HepG2 (cell line): ENCODE measurements around the gene IFT57. TPM values are rescaled to one million over a fixed set of nuclear protein-coding genes. Genes with fewer than 3 reads are reported as not detected.

Experiments used
- ATAC-seq: fragments of 200-7000 bp; cut with Tn5 transposase; 3 replicates; pipeline ENCODE4 v1.9.1; 2020; ENCODE audit warnings: mild to moderate bottlenecking, moderate library complexity
- BruUV-seq: library from RNA; stranded (reverse); fragments of 400-500 nt; replicated peaks from 2 replicates; lab custom pipeline; 2021; lab: Mats Ljungman, UMichigan
- CTCF ChIA-PET: fragments of 300-600 bp; formaldehyde crosslinking; extraction: SDS; loops from one replicate; lab custom pipeline; 2021; ENCODE audit warnings: low total read pairs, inconsistent platforms, low intra/inter-chr PET ratio; lab: Yijun Ruan, JAX
- POLR2A ChIA-PET: fragments of 350-600 bp; sonication (Branson Sonifier 250); formaldehyde crosslinking; loops from one replicate; lab custom pipeline; 2020; ENCODE audit warnings: antibody characterized with exemption, inconsistent platforms; lab: Yijun Ruan, JAX
- DNase-seq: peaks from one replicate; pipeline ENCODE4 v3.0.0-alpha.2; 2015; ENCODE audit warnings: low spot score
- FAIRE-seq: peaks from 3 replicates; lab custom pipeline; 2011; peaks lifted over from hg19 to GRCh38; lab: Jason Lieb, UNC
- H2AFZ ChIP-seq: one replicate; pipeline ENCODE4 v1.6.1; 2011; ENCODE audit warnings: low read length, inconsistent platforms
- H3K27ac ChIP-seq: fragments of 300-600 bp; 3 replicates; pipeline ENCODE4 v1.8.0; 2011; ENCODE audit warnings: mixed run types, mild to moderate bottlenecking, mixed read lengths, low read length, inconsistent platforms; ENCODE audit not compliant: insufficient read depth; ENCODE audit errors: extremely low read length
- H3K27me3 ChIP-seq, 2 experiments: fragments of 200-600 bp in 1 of 2; 2 replicates in 1 of 2; 3 replicates in 1 of 2; pipeline versions ENCODE4 v1.6.0 to v1.8.0; 2011; ENCODE audit warnings: low read length in 2 of 2, mild to moderate bottlenecking in 2 of 2, moderate library complexity in 2 of 2, inconsistent platforms in 1 of 2; ENCODE audit not compliant: insufficient read depth in 2 of 2, control insufficient read depth in 1 of 2
- H3K36me3 ChIP-seq, 2 experiments: fragments of 200-600 bp in 1 of 2; replicated peaks in 1 of 2; 2 replicates in 1 of 2; 3 replicates in 1 of 2; pipeline versions ENCODE4 v1.5.1 to v1.8.0; 2011; ENCODE audit warnings: low read length in 2 of 2, inconsistent platforms in 1 of 2; ENCODE audit not compliant: insufficient read depth in 2 of 2, control insufficient read depth in 1 of 2
- H3K4me1 ChIP-seq: 2 replicates; pipeline ENCODE4 v1.5.1; 2012; ENCODE audit warnings: low read length, inconsistent platforms; ENCODE audit not compliant: insufficient read depth
- H3K4me2 ChIP-seq: 2 replicates; pipeline ENCODE4 v1.6.0; 2011; ENCODE audit warnings: low read depth, low read length, inconsistent platforms
- H3K4me3 ChIP-seq, 3 experiments: fragments of 200-600 bp in 1 of 3; sonication (generic), shearing (Covaris generic) in 1 of 3; replicated peaks in 1 of 3; 2 replicates each; pipeline ENCODE4 v1.5.1; 2011 to 2016; ENCODE audit warnings: low read length in 3 of 3, inconsistent platforms in 2 of 3, low read depth in 2 of 3, mild to moderate bottlenecking in 2 of 3, control low read depth in 1 of 3, mixed read lengths in 1 of 3; ENCODE audit not compliant: insufficient read depth in 1 of 3
- H3K79me2 ChIP-seq: one replicate; pipeline ENCODE4 v1.6.1; 2011; ENCODE audit warnings: low read length, inconsistent platforms; ENCODE audit not compliant: insufficient read depth
- H3K9ac ChIP-seq: 2 replicates; pipeline ENCODE4 v1.6.0; 2011; ENCODE audit warnings: mild to moderate bottlenecking, low read depth, low read length, inconsistent platforms; ENCODE audit not compliant: insufficient read depth
- H3K9me3 ChIP-seq: 2 replicates; pipeline ENCODE4 v1.5.1; 2012; ENCODE audit warnings: mild to moderate bottlenecking, low read length
- H4K20me1 ChIP-seq: 2 replicates; pipeline ENCODE4 v1.6.0; 2011; ENCODE audit warnings: inconsistent platforms, mild to moderate bottlenecking, low read length, moderate library complexity; ENCODE audit not compliant: insufficient read depth
- GMEB2 ChIP-seq: IDR thresholded peaks from 2 replicates; pipeline ENCODE4 v1.6.1; 2016; ENCODE audit warnings: missing biosample characterization, missing genetic modification reagents, low read depth
- KLF13 ChIP-seq: sonication (generic); formaldehyde crosslinking; IDR thresholded peaks from 2 replicates; pipeline ENCODE4 v1.4.0; 2020; ENCODE audit warnings: mild to moderate bottlenecking, missing genetic modification reagents
- LRRFIP1 ChIP-seq: sonication (generic); formaldehyde crosslinking; conservative IDR thresholded peaks from 2 replicates; pipeline ENCODE4 v1.4.0; 2020; ENCODE audit warnings: missing genetic modification reagents
- MXD4 ChIP-seq: IDR thresholded peaks from 2 replicates; pipeline ENCODE4 v1.6.1; 2016; ENCODE audit warnings: mild to moderate bottlenecking, missing biosample characterization, missing genetic modification reagents
- NFATC3 ChIP-seq: sonication (generic); formaldehyde crosslinking; IDR thresholded peaks from 2 replicates; pipeline ENCODE4 v1.5.1; 2020; ENCODE audit warnings: mild to moderate bottlenecking, missing genetic modification reagents
- REPIN1 ChIP-seq: sonication (generic); formaldehyde crosslinking; IDR thresholded peaks from 2 replicates; pipeline ENCODE4 v1.8.0; 2022; ENCODE audit warnings: missing genetic modification reagents, low read depth, mild to moderate bottlenecking, borderline replicate concordance
- ZMAT3 ChIP-seq: sonication (generic); formaldehyde crosslinking; conservative IDR thresholded peaks from 2 replicates; pipeline ENCODE4 v1.7.0; 2021; ENCODE audit warnings: missing genetic modification reagents
- ZNF232 ChIP-seq: sonication (generic); formaldehyde crosslinking; IDR thresholded peaks from 2 replicates; pipeline ENCODE4 v1.4.0; 2020; ENCODE audit warnings: missing genetic modification reagents, borderline replicate concordance
- ZNF430 ChIP-seq: sonication (generic); formaldehyde crosslinking; IDR thresholded peaks from 2 replicates; pipeline ENCODE4 v1.9.0; 2021; ENCODE audit warnings: mild to moderate bottlenecking, missing genetic modification reagents
- ZNF562 ChIP-seq: sonication (generic); formaldehyde crosslinking; IDR thresholded peaks from 2 replicates; pipeline ENCODE4 v1.8.0; 2022; ENCODE audit warnings: missing genetic modification reagents, borderline replicate concordance
- ZSCAN31 ChIP-seq: sonication (generic); formaldehyde crosslinking; IDR thresholded peaks from 2 replicates; pipeline ENCODE4 v1.5.0; 2020; ENCODE audit warnings: low read depth, mild to moderate bottlenecking, missing genetic modification reagents
- WGBS: methylation state at CpG from one replicate; pipeline ENCODE4 v1.1.6; 2017; ENCODE audit warnings: low lambda C conversion rate; 5-methylcytosine and 5-hydroxymethylcytosine counted together
- in situ Hi-C: cut with HindIII; loops from 2 replicates; pipeline ENCODE4 v1.10.0; 2017; ENCODE audit warnings: low pct_unique_long_range_greater_than_20kb; ENCODE audit not compliant: extremely low pct_ligation_motif_present
- intact Hi-C: fragments of 100-400 bp; cut with micrococcal nuclease; formaldehyde crosslinking; loops from one replicate; pipeline ENCODE4 v1.10.0; 2022; ENCODE audit not compliant: unreplicated experiment
- polyA plus RNA-seq, 8 experiments: library from polyadenylated mRNA; depleted of rRNA in 3 of 8; stranded (reverse) in 7 of 8; unstranded in 1 of 8; fragments of >200 nt; fragmentation: Illumina TruSeq in 4 of 8; extraction: Trizol in 4 of 8; gene quantifications; 2 replicates each; pipeline versions ENCODE4 v1.2.1 to v1.2.3, GENCODE V29; 2011 to 2016; ENCODE audit warnings: low read depth in 4 of 8, missing spikeins in 1 of 8, mixed read lengths in 1 of 8; ENCODE audit not compliant: insufficient read depth in 1 of 8
- total RNA-seq, 5 experiments: library from RNA; depleted of rRNA; stranded (reverse); fragments of >200 nt; fragmentation: Illumina TruSeq; extraction: Trizol; gene quantifications; 2 replicates each; pipeline ENCODE4 v1.2.3, GENCODE V29; 2016; ENCODE audit warnings: low read depth in 1 of 5

Gene IFT57
- total and polyA plus RNA-seq, 2 of the 13 experiments (the other 11 are each of a cell fraction or from before 2014, with no cell fraction given): 5.5 to 14.5 TPM

GRCh38 chr3:108228286-108228685 is 6.1 kb upstream of the IFT57 start:
- TF ChIP-seq GMEB2 (CRISPR knock-in tag) (no peak), ZNF562 (CRISPR knock-in tag) (no peak), ZMAT3 (no peak), REPIN1 (CRISPR knock-in tag) (no peak), KLF13 (no peak), MXD4 (CRISPR knock-in tag) (no peak), ZSCAN31 (CRISPR knock-in tag) (no peak), ZNF430 (CRISPR knock-in tag) (no peak), LRRFIP1 (no peak), ZNF232 (no peak), NFATC3 (CRISPR knock-in tag) (no peak)
- ChIA-PET CTCF (no interaction called here), POLR2A (no interaction called here)
- ATAC-seq (no peak), DNase-seq (no peak), FAIRE-seq (no peak)
- H3K27ac ChIP-seq: no peak overlapping the region
- H3K79me2 ChIP-seq: no peaks in the 10 kb centered on the region
- in situ Hi-C loops (no loop called here), intact Hi-C loops (no loop called here)
- H3K9me3 ChIP-seq: no peaks in the 10 kb centered on the region
- no peaks in the 10 kb centered on the region for H3K27me3 ChIP-seq
- H3K36me3 ChIP-seq: no peaks in the 10 kb centered on the region
- WGBS: 56% methylated on average over 1 of the region's 1 CpG
- no peak overlapping the region for H3K4me2 ChIP-seq
- H4K20me1 ChIP-seq: no peaks in the 10 kb centered on the region
- no peak overlapping the region for H3K9ac ChIP-seq
- H2AFZ ChIP-seq: no peak overlapping the region
- H3K4me3 ChIP-seq: no peak overlapping the region
- H3K4me1 ChIP-seq: peaks cover 5% of the 10 kb centered on the region
- no TSS peak for BruUV-seq
